ENCODE data around the gene ACER2.

- no peak for TF ChIP-seq ZNF384 (IDR thresholded peaks at IDR 0.05)
- no peak for TF ChIP-seq TARDBP (IDR thresholded peaks at IDR 0.05)
- no peak for TF ChIP-seq L3MBTL2 (conservative IDR thresholded peaks at IDR 0.05)
- no peak for TF ChIP-seq PKNOX1 (IDR thresholded peaks at IDR 0.05)
- no peak for TF ChIP-seq FOXM1 (IDR thresholded peaks at IDR 0.05; ENCODE audit: borderline replicate concordance)
- TF ChIP-seq SP1 (IDR thresholded peaks at IDR 0.05) = no peak
- TF ChIP-seq ELF4 (IDR thresholded peaks at IDR 0.05) = no peak
- no peak for TF ChIP-seq FOXK2 (IDR thresholded peaks at IDR 0.05)
- TF ChIP-seq NFRKB (IDR thresholded peaks at IDR 0.05) = no peak
- no peak for TF ChIP-seq SUZ12 (IDR thresholded peaks at IDR 0.05)
- no peak for TF ChIP-seq HDGF (IDR thresholded peaks at IDR 0.05; ENCODE audit: borderline replicate concordance)
- TF ChIP-seq LEF1 (IDR thresholded peaks at IDR 0.05; ENCODE audit: borderline replicate concordance) = no peak
- no peak for TF ChIP-seq ARNT (IDR thresholded peaks at IDR 0.05)
These were observed 36.6 kb downstream of the ACER2 start for GRCh38 chr9:19445452-19445851.

All from HEK293T (cell line).